ENCODE measurements around the gene BUB1B. TPM values are rescaled to one million over a fixed set of nuclear protein-coding genes. Genes with fewer than 3 reads are reported as not detected.

BUB1B gene
- total RNA-seq, 2 experiments from 2014 or later, result 91.9 to 94.9 TPM

DNA sequence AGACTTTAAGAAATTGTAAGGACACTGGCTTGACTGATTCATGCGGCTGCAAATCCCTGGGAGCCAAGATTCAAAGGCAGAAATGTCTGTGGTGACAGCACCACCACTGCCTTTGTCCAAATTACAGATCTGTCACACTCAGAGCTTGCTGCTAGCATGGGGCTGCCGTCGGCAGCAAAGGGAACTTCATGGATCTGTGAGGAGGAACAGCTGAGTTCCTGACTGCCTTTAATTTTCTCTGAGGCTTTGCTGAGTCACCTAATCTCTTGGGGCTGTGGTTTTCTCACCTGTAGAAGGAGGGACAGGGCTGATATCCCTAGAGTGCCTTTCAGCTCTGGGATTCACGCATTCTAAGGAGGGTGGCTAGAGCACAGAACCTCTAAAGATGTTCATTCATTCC is 73.9 kb downstream of the BUB1B start:
- ChIA-PET POLR2A (interaction anchor here (0.7 kb wide), 1 partner anchor 208 kb away, joined by 3 read pairs; no protein-coding TSS in a partner anchor), CTCF (interaction anchor here (1.3 to 1.9 kb wide), 2 partner anchors 18 to 40 kb away, joined by 5 to 9 read pairs; no protein-coding TSS in a partner anchor)
- Mint-ChIP-seq H3K9me3 (ENCODE audit: insufficient read depth) (no peaks in the 10 kb centered on the region), H3K27me3 (ENCODE audit: low read depth) (peaks cover 14% of the 10 kb centered on the region), H3K4me1 (ENCODE audit: low read depth) (peaks cover 15% of the 10 kb centered on the region), H3K36me3 (ENCODE audit: low read depth) (peaks cover 13% of the 10 kb centered on the region), H3K4me3 (no peak overlapping the region), H3K27ac (no peak overlapping the region)
- no peak for DNase-seq
- ATAC-seq, result no peak

GRCh38 chr15:40235201-40235885 is 74.5 kb downstream of the BUB1B start:
- H3K4me1 Mint-ChIP-seq (ENCODE audit: low read depth), result peaks cover 15% of the 10 kb centered on the region
- H3K27me3 Mint-ChIP-seq (ENCODE audit: low read depth), result peaks cover 17% of the 10 kb centered on the region
- POLR2A ChIA-PET, result interaction anchor here (0.7 kb wide), 1 partner anchor 209 kb away, joined by 3 read pairs; no protein-coding TSS in a partner anchor
- CTCF ChIA-PET, result interaction anchor here (0.6 to 1.9 kb wide), 5 partner anchors 8 to 188 kb away, joined by 3 to 9 read pairs (median 3); no protein-coding TSS in a partner anchor
- no peak overlapping the region for H3K4me3 Mint-ChIP-seq
- no peaks in the 10 kb centered on the region for H3K9me3 Mint-ChIP-seq (ENCODE audit: insufficient read depth)
- H3K36me3 Mint-ChIP-seq (ENCODE audit: low read depth), result peaks cover 9% of the 10 kb centered on the region
- no peak overlapping the region for H3K27ac Mint-ChIP-seq
- DNase-seq, result no peak
- no peak for ATAC-seq

DNA sequence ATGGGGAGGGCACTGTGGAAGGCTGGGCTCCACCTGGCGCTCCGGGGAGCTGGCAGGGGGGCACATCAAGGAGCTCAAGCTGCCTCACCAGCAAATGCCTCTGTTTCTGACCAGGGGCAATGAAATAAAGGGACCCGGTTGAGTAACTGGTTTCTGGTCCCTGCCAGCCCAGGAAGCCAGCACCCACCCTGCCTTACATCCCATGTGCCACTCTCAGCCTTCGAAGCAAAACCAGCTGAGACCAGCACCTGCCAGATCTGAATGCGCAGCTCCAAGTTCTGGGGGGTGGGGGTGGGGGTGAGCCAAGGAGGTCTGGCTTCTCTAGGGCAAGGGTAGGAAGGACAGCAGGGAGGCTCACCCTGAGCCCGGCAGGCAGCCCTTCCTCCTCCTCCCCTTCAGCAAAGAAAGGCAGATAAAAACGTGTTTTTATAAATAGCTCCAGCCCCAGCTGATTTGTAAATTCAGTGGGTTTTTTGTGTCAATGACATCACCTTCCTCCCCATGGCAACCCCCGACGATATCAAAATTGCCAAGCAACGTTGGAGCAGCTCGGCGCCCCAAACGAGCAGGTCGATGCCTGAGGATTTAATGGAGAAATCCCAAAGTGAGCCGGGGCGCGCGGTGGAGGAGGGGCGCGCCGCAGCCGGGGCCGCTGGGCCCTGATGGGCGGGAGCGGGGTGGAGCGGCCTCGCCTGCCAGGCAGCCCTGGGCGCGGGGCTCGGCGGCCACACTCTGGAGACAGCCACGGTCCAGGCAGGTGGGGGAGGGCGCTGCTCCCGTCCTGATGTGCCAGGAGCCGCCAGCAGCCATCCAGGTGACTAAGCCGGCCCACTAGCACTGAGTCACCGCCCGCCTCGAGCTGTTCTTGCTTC is 77.9 kb downstream of the BUB1B start, which contains the start of gene PAK6:
PAK6 (plus strand) TSS at position 532 of the 872 bp plus-strand sequence. CDS start 25,723 bp downstream, outside the sequence.
- Mint-ChIP-seq H3K36me3 (ENCODE audit: low read depth) (peaks cover 3% of the 10 kb centered on the region), H3K9me3 (ENCODE audit: insufficient read depth) (no peaks in the 10 kb centered on the region), H3K27me3 (ENCODE audit: low read depth) (peaks cover 17% of the 10 kb centered on the region), H3K27ac (no peak within 1 kb of the TSS), H3K4me3 (no peak within 1 kb of the TSS), H3K4me1 (ENCODE audit: low read depth) (peaks cover 24% of the 10 kb centered on the region)
- ATAC-seq (peak; percentile 73), DNase-seq (peak; percentile 44)
- CTCF ChIA-PET, result interaction anchor here (1.0 to 2.1 kb wide), 8 partner anchors 16 to 193 kb away, joined by 3 to 18 read pairs (median 8); no protein-coding TSS in a partner anchor
- POLR2A ChIA-PET, result interaction anchor here (1.0 kb wide), 2 partner anchors 9 to 57 kb away, joined by 3 read pairs; no protein-coding TSS in a partner anchor

- Mint-ChIP-seq H3K4me1 (ENCODE audit: low read depth) (peaks cover 22% of the 10 kb centered on the region), H3K4me3 (no peak overlapping the region), H3K27me3 (ENCODE audit: low read depth) (peaks cover 17% of the 10 kb centered on the region), H3K36me3 (ENCODE audit: low read depth) (no peaks in the 10 kb centered on the region), H3K9me3 (ENCODE audit: insufficient read depth) (no peaks in the 10 kb centered on the region), H3K27ac (no peak overlapping the region)
- POLR2A ChIA-PET, result interaction anchor here (1.0 kb wide), 2 partner anchors 8 to 57 kb away, joined by 3 read pairs; no protein-coding TSS in a partner anchor
- CTCF ChIA-PET, result interaction anchor here (1.0 to 2.1 kb wide), 7 partner anchors 15 to 194 kb away, joined by 3 to 18 read pairs (median 8); no protein-coding TSS in a partner anchor
- DNase-seq, result no peak
- no peak for ATAC-seq
Measured at GRCh38 chr15:40239404-40239692, 78.5 kb downstream of the BUB1B start.

GRCh38 chr15:40239693-40240618 is 79.1 kb downstream of the BUB1B start:
- Mint-ChIP-seq H3K36me3 (ENCODE audit: low read depth) (no peaks in the 10 kb centered on the region), H3K9me3 (ENCODE audit: insufficient read depth) (no peaks in the 10 kb centered on the region), H3K4me1 (ENCODE audit: low read depth) (peaks cover 22% of the 10 kb centered on the region), H3K27me3 (ENCODE audit: low read depth) (peaks cover 17% of the 10 kb centered on the region), H3K27ac (no peak overlapping the region), H3K4me3 (no peak overlapping the region)
- DNase-seq (no peak), ATAC-seq (no peak)
- CTCF ChIA-PET, result interaction anchor here (1.5 to 8.1 kb wide), 5 partner anchors 15 to 97 kb away, joined by 4 to 43 read pairs (median 10); no protein-coding TSS in a partner anchor
- POLR2A ChIA-PET, result interaction anchor here (1.0 kb wide), 1 partner anchor 8 kb away, joined by 3 read pairs; no protein-coding TSS in a partner anchor

- Mint-ChIP-seq H3K36me3 (ENCODE audit: low read depth) (no peaks in the 10 kb centered on the region), H3K27ac (no peak overlapping the region), H3K9me3 (ENCODE audit: insufficient read depth) (no peaks in the 10 kb centered on the region), H3K27me3 (ENCODE audit: low read depth) (peaks cover 17% of the 10 kb centered on the region), H3K4me1 (ENCODE audit: low read depth) (peaks cover 22% of the 10 kb centered on the region), H3K4me3 (no peak overlapping the region)
- ATAC-seq, result no peak
- ChIA-PET CTCF (interaction anchor here (1.1 to 8.1 kb wide), 2 partner anchors 33 to 85 kb away, joined by 3 to 43 read pairs; no protein-coding TSS in a partner anchor), POLR2A (interaction anchor here (1.3 kb wide), 1 partner anchor 12 kb away, joined by 3 read pairs; no protein-coding TSS in a partner anchor)
- no peak for DNase-seq
Measured at GRCh38 chr15:40240619-40241221, 79.9 kb downstream of the BUB1B start.

GRCh38 chr15:40241269-40242212 is 80.7 kb downstream of the BUB1B start:
- no peaks in the 10 kb centered on the region for H3K36me3 Mint-ChIP-seq (ENCODE audit: low read depth)
- H3K27me3 Mint-ChIP-seq (ENCODE audit: low read depth), result peaks cover 17% of the 10 kb centered on the region
- no peak overlapping the region for H3K4me3 Mint-ChIP-seq
- ChIA-PET POLR2A (interaction anchor here (1.3 kb wide), 1 partner anchor 13 kb away, joined by 3 read pairs; no protein-coding TSS in a partner anchor), CTCF (interaction anchor here (1.1 to 8.1 kb wide), 6 partner anchors 10 to 84 kb away, joined by 3 to 43 read pairs (median 4); no protein-coding TSS in a partner anchor)
- ATAC-seq, result no peak
- DNase-seq, result no peak
- H3K9me3 Mint-ChIP-seq (ENCODE audit: insufficient read depth), result no peaks in the 10 kb centered on the region
- H3K27ac Mint-ChIP-seq, result no peak overlapping the region
- H3K4me1 Mint-ChIP-seq (ENCODE audit: low read depth), result peaks cover 26% of the 10 kb centered on the region

DNA sequence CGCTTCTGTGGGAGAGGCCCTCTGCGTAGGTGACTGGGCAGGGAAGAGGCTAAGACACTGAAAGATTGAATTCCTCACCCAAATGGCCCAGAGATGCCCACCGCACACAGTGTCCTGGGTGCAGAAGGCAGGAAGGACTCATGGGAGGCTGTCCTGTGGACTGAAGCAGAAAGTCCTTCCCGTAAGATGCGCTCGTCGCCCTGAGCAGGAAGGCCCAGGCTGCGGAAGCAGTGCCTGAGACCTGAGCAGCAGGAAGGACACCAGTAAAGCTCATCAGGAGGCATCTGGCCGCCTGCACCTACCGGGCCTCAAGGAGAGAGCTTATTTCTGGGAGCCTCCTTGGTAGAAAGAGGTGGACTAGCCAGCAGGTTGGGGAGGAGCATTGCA is 81.3 kb downstream of the BUB1B start:
- ChIA-PET CTCF (interaction anchor here (1.1 to 8.1 kb wide), 5 partner anchors 11 to 37 kb away, joined by 3 to 43 read pairs (median 4); no protein-coding TSS in a partner anchor), POLR2A (no interaction called here)
- ATAC-seq (no peak), DNase-seq (no peak)
- Mint-ChIP-seq H3K27ac (no peak overlapping the region), H3K36me3 (ENCODE audit: low read depth) (no peaks in the 10 kb centered on the region), H3K4me1 (ENCODE audit: low read depth) (peaks cover 26% of the 10 kb centered on the region), H3K9me3 (ENCODE audit: insufficient read depth) (no peaks in the 10 kb centered on the region), H3K27me3 (ENCODE audit: low read depth) (peaks cover 17% of the 10 kb centered on the region), H3K4me3 (no peak overlapping the region)

GRCh38 chr15:40242601-40243000 is 81.7 kb downstream of the BUB1B start:
- no peak for DNase-seq
- no peak for ATAC-seq
- POLR2A ChIA-PET, result no interaction called here
- CTCF ChIA-PET, result interaction anchor here (1.1 to 8.1 kb wide), 5 partner anchors 12 to 37 kb away, joined by 3 to 43 read pairs (median 4); no protein-coding TSS in a partner anchor
- Mint-ChIP-seq H3K27me3 (ENCODE audit: low read depth) (peaks cover 17% of the 10 kb centered on the region), H3K36me3 (ENCODE audit: low read depth) (no peaks in the 10 kb centered on the region), H3K27ac (no peak overlapping the region), H3K4me3 (no peak overlapping the region), H3K9me3 (ENCODE audit: insufficient read depth) (no peaks in the 10 kb centered on the region), H3K4me1 (ENCODE audit: low read depth) (peaks cover 26% of the 10 kb centered on the region)
